Suppressor macrophage (primary cell): ENCODE data around the gene BRSK2.

Experiments
- DNase-seq, 4 experiments: peaks; one replicate each; pipeline ENCODE4 v3.0.0-alpha.2; 2020 to 2022

The BRSK2 gene

GRCh38 chr11:1454576-1454975 is 64.8 kb downstream of the BRSK2 start:
- DNase-seq = no peak

- DNase-seq = no peak
Observed at GRCh38 chr11:1455032-1455762, 65.5 kb downstream of the BRSK2 start.

GRCh38 chr11:1455763-1456060 is 66.0 kb downstream of the BRSK2 start:
- DNase-seq = no peak

GRCh38 chr11:1456176-1456575 is 66.4 kb downstream of the BRSK2 start:
- DNase-seq = no peak

GRCh38 chr11:1456596-1457325 is 67.0 kb downstream of the BRSK2 start:
- DNase-seq = no peak

DNA sequence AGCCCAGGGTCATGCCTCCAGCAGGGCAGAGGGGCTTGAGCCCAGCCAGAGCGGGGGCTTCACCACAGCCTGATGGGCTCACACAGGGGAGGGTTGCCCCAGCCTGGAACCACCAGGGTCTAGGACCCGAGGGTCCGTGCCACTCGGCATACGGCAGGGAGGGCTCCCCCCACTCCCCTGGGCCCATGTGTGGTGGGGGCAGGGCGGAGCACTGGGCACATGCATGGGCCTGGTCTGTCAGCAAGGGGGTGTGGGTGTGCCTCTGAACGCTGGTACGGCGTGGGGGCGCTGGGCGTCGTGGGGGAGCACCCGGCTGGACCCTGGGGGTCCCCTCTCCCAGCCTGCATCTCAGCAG is 67.6 kb downstream of the BRSK2 start:
- no peak for DNase-seq

DNA sequence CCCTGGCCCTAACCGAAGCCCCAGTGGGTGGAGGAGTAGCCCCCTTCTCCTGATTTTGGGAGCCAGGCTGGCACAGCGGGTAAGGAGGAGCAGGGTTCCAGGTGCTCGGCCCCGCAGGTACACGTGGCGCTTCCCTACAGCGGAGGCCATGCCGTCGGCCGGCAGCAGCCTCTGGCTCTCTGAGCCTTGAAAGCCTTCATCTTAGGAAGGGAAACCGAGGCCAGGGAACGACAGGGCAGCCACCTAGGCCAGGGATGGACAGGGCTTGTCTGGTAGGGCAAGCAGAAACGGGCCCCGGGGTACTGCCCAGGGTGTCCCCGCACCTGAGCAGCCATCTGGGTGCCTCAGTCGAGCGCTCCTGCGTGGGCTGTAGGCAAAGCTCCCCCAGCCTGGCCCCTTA is 68.1 kb downstream of the BRSK2 start:
- no peak for DNase-seq

GRCh38 chr11:1458340-1459218 is 68.8 kb downstream of the BRSK2 start:
- DNase-seq = no peak

- DNase-seq = no peak
Observed at GRCh38 chr11:1459219-1459575, 69.5 kb downstream of the BRSK2 start.

DNA sequence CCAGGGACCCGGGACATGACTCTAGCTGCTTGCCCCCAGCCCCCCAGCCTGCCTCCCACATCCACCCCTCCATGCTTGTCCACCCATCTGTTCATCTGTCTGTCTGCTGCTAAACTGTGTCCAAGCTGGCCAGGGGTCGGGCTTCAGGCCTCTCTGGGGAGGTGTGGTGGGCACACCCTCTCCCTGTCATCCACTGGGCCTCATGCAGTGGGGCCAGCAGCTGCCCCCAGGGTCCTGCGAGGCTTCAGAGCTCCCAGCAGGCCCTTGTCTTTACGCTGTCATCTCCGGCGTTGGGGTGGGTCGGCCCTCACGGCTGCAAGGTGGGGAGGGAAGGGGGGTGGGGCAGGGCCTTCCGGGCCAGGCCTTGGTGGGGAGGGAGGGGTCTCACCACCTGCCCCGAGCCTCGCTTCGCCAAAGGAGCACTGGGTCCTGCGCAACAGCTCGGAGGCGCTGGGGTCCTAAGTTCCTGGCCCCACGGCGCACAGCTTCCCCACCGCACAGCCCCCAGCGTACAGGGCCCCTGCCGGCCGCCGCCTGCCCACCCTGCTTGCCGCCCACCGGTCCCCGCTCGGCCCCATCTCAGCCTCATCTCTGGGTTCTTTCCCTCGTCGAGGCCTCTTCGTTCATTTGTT is 70.1 kb downstream of the BRSK2 start:
- no peak for DNase-seq

GRCh38 chr11:1460396-1460985 is 70.8 kb downstream of the BRSK2 start:
- DNase-seq = no peak

DNA sequence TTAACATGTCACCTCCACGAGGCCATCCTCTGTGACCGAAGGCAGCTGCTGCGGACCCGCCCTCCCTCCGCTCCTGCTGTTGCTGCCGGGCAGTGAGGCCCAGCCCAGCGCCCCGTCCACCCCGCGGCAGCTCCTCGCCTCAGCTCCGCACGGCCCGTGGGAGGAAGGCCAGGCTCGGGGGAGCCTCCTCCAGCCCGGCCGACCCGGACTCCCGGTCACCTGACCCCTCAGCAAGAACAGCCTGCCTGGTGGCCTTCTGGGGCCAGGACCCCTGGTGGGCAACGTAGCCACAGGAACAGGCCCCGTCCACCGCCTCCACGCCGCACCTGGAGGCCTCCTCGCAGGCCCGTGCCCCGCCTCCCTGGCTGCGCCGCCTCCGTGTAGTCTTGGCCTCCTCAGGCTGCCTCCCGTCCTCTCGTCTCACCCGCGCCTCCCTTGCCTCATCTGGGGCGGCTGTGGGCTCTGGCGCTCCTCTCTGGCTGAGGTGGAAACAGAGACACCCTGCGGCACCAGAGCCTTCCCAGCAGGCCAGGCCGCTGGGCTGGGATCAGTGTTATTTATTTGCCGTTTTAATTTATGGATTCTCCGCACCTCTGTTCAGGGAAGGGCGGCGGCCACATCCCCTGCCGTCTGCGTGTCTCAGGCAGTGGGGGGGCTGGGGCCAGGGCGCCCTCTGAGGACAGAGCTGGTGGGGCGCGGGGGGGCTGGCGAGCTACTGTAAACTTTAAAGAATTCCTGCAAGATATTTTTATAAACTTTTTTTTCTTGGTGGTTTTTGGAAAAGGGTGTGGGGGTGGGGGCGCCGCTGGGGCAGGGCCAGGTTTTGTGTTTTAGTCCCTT is 71.5 kb downstream of the BRSK2 start:
- no peak for DNase-seq

DNA sequence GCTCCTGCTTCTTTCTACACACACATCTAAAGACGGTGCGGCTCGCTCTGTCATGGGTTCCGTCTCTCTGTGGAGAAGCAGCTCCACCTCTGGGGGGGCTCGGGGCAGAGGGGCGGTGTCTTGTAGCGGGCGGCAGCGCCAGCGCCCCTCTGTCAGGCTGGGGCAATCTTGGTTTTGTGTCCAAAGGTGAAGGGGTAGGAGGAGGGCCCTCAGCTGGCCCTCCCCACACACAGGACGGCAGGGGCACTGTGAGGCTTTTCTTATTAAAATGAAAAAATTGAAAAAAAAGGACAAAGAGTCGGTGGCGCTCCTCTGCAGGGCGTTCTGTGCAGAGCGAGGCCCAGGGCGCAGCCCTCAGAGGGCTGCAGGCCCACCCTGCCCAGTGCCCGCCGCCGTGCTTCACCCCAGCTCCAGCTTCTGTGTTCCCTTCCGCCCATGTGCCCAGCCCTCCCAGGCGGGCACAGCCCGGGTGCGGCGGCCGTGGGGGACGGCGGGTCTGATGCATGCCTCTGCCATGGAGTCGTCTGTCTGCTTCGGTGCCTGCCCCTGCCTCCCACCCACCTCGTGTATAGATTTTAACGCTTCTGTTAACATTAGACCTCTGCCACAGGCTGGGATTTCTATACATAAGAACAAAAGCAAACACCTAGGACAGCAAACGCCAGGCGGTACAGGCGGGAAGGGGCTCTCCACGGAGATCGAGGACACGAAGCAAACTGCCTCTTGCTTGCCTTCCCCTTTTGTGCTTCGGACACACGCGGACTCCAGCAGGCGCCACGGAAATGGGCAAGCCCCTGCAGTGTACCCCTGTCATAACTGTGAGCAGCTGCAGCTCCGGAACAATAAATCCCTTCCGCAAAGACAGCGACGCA is 72.3 kb downstream of the BRSK2 start:
- DNase-seq = no peak

DNA sequence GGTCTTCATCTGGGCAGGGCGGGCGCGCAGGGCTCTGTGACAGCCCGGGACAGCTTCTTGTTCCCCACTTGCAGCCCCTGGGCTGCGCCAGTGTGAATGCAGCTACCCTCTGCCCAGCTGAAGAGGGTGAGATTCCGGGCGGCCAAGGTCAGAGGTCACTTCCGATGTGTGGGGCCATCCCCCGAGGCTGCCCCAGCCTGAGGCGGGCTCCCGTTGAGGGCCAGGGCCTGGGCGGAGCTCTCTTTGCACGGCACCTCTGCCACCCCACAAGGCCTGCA is 72.9 kb downstream of the BRSK2 start:
- DNase-seq = no peak

DNA sequence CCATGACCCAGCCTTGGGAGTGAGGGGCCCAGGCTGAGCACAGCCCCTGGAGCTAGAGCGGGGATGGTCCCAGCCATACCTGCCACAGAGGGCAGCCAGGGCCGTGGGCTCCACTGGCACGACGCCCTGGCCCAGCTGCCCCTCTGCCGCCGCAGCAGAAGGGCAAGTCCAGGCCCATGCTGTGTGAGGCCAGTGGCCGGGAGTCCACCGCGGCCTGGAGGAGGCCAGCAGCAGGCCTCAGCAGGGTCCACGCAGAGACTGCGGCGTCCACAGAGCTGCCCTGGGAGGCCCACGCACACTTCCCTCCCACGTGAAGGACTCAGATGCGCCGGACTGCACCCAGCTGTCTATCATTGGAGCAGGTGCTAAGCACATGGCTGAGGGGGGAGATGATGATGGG is 73.3 kb downstream of the BRSK2 start:
- DNase-seq = no peak

DNA sequence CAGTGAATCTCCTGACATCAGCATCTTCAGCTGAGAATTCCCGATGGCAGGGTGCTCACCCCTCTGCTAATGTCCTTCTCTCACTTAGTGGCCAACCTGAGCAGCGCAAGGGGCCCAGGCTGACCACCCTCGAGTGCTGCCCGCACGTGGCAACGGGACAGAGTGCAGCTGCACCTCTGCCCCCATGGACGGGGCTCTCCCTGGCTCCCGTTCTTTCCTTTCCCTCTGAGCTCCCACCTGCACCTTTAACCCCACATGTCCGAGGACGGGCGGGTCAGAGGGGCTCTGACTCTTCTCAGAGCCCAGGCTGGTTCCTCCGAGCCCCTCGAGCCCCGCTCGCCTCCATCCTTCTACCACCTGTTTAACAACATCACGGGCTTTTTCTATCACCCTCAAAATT is 77.0 kb downstream of the BRSK2 start:
- DNase-seq = no peak

DNA sequence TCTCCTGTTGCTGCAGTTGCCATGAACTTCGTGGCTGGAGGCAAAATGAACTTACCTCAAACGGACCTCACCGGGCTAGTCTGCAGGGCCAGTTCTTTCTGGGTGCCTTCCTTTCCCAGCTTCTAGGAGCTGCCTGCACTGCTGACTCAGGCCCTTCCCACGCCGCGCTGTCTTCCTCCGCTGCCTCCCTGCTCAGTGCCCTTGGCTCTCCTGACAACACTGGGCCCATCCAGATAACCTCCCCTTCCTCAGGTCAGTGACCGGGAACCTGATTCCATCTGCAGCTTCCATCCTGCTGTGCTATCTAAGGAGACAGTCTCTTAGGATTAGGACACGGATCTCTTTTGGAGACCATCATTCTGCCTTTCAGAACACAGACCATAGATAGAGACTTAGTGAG is 77.5 kb downstream of the BRSK2 start:
- no peak for DNase-seq

DNA sequence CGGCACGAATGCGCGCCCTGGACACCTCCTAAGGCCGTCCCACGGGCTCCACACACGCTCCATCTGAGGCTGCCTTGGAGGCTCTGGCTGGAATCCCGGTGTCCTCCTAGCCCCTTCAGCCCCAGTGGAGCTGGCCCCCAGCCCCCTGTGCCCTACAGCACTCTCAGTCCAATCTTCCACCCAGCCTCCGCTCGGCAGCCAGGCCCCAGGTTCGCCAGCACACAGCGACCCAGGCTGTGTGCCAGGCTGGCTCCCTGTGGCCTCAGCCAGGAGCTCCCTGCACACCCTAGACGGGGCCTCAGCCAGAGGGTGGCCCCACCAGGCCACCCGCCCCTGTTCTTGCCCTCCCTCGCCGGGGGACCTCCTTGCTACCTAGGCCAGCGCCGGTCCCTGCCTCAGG is 78.3 kb downstream of the BRSK2 start:
- DNase-seq = no peak

DNA sequence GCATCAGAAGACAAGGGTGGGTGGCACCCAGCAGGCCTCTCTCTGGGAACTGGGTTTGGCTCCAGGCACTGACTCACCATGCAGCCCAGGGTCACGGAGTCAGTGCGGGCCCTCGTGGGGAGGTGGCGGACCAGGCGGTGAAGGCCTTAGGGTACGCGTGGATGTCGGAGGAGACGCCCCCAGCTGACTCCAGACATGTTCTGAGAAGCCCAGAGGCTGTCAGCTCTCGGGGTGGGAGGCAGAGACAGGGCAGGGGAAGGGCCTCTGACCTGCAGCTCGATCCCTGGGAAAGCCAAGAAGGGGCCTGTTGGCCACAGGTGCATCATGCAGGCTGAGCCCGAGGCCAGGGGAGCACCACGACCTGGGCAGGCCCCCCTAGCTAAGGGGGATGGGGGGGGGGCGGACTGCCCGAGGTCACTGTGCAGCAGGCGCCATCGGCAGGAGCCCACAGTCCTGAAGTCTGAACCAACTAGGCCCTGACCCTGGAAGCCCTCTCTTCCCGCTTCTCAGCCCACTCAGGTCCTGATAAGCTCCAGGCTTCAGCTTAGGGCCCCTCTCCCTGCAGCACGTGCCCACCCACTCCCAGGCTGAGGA is 78.8 kb downstream of the BRSK2 start:
- DNase-seq = no peak

GRCh38 chr11:1469287-1469910 is 79.7 kb downstream of the BRSK2 start:
- no peak for DNase-seq
